Measurements from ENCODE around the gene MAD2L2.

The MAD2L2 gene

DNA sequence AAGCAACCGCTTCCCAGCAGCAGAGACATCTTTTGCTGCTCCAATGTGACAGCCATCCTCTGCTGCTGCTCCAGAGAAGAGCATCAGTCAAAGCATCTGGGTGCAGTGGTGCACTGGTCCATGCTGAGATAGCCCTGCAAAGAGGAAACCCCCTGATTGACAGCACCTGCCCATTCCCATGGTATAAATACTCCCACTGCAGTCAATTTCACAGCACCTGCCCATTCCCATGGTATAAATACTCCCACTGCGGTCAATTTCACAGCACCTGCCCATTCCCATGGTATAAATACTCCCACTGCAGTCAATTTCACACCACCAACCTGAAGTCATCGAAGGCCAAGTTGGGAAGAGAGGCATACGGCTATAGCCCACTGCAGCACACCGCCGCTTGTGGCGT is 52.2 kb downstream of the MAD2L2 start:
- no peaks in the 10 kb centered on the region for H3F3A ChIP-seq (ENCODE audit: insufficient read depth, low read length)
- H3K36me3 ChIP-seq (ENCODE audit: insufficient read depth, low read length), result no peaks in the 10 kb centered on the region
- no peak overlapping the region for H3K27ac ChIP-seq (ENCODE audit: low read depth, low read length, poor library complexity, severe bottlenecking)
- H3K79me2 ChIP-seq (ENCODE audit: insufficient read depth, low read length), result no peaks in the 10 kb centered on the region
- no peaks in the 10 kb centered on the region for H3K4me1 ChIP-seq (ENCODE audit: insufficient read depth, low read length, severe bottlenecking)
- peaks cover 3% of the 10 kb centered on the region; the same call in 1 of the 2 replicates for H3K27me3 ChIP-seq (ENCODE audit: insufficient read depth, low read length)
- H3K9me3 ChIP-seq (ENCODE audit: low read length), result no peaks in the 10 kb centered on the region
- no peaks in the 10 kb centered on the region for H4K20me1 ChIP-seq (ENCODE audit: insufficient read depth, low read length)
- H3K9me2 ChIP-seq (ENCODE audit: low read depth, low read length), result no peaks in the 10 kb centered on the region
- TF ChIP-seq, protein P1, sequence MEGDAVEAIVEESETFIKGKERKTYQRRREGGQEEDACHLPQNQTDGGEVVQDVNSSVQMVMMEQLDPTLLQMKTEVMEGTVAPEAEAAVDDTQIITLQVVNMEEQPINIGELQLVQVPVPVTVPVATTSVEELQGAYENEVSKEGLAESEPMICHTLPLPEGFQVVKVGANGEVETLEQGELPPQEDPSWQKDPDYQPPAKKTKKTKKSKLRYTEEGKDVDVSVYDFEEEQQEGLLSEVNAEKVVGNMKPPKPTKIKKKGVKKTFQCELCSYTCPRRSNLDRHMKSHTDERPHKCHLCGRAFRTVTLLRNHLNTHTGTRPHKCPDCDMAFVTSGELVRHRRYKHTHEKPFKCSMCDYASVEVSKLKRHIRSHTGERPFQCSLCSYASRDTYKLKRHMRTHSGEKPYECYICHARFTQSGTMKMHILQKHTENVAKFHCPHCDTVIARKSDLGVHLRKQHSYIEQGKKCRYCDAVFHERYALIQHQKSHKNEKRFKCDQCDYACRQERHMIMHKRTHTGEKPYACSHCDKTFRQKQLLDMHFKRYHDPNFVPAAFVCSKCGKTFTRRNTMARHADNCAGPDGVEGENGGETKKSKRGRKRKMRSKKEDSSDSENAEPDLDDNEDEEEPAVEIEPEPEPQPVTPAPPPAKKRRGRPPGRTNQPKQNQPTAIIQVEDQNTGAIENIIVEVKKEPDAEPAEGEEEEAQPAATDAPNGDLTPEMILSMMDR (IDR thresholded peaks at IDR 0.05; ENCODE audit: low read length), result no peak
- TF ChIP-seq EZH2 (IDR thresholded peaks at IDR 0.05; ENCODE audit: borderline replicate concordance, low read length), result no peak
- no peak overlapping the region for H3K4me2 ChIP-seq (ENCODE audit: low read length)
- no peak overlapping the region for H2AFZ ChIP-seq (ENCODE audit: low read length)
- H3K9ac ChIP-seq (ENCODE audit: low read length), result no peak overlapping the region
- H3K4me3 ChIP-seq (ENCODE audit: low read depth, low read length, poor library complexity, severe bottlenecking), result no peak overlapping the region

DNA sequence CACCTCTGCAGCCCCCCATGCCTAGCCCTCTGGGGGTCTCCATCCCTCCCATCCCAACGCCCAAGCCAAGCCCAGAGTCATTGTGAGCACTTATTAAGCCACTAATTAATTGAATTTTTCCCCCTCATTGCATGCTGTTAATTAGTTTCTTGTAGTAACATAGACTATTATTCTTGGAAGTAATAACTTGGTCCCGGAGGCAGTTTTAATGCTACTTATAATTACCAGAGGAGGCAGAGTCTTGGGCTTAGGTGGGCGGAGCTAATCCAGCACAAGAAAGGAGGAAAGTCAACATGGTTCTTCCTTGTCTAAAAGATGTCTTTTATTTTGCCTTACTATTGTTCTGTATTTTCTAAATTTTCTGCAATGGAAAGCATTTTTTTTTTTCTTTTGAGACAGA is 54.4 kb downstream of the MAD2L2 start:
- Histone ChIP-seq H3K9me3 (ENCODE audit: low read length) (no peaks in the 10 kb centered on the region), H3K4me1 (ENCODE audit: insufficient read depth, low read length, severe bottlenecking) (no peaks in the 10 kb centered on the region), H4K20me1 (ENCODE audit: insufficient read depth, low read length) (no peaks in the 10 kb centered on the region), H3K9me2 (ENCODE audit: low read depth, low read length) (no peaks in the 10 kb centered on the region), H3K36me3 (ENCODE audit: insufficient read depth, low read length) (no peaks in the 10 kb centered on the region), H3K4me3 (ENCODE audit: low read depth, low read length, poor library complexity, severe bottlenecking) (no peak overlapping the region), H3K27me3 (ENCODE audit: insufficient read depth, low read length) (peaks cover 3% of the 10 kb centered on the region; the same call in 1 of the 2 replicates), H3K4me2 (ENCODE audit: low read length) (no peak overlapping the region), H2AFZ (ENCODE audit: low read length) (no peak overlapping the region), H3K27ac (ENCODE audit: low read depth, low read length, poor library complexity, severe bottlenecking) (no peak overlapping the region), H3K79me2 (ENCODE audit: insufficient read depth, low read length) (no peaks in the 10 kb centered on the region), H3F3A (ENCODE audit: insufficient read depth, low read length) (no peaks in the 10 kb centered on the region), H3K9ac (ENCODE audit: low read length) (no peak overlapping the region)
- no peak for TF ChIP-seq EZH2 (IDR thresholded peaks at IDR 0.05; ENCODE audit: borderline replicate concordance, low read length)
- TF ChIP-seq, protein P1 (IDR thresholded peaks at IDR 0.05; ENCODE audit: low read length), result no peak

Measured in OCI-LY1 (cell line).